ENCODE data around the gene CLASP1. TPM values are rescaled to one million over a fixed set of nuclear protein-coding genes. Genes with fewer than 3 reads are reported as not detected.

Gene CLASP1
- total RNA-seq, 3 donors from 2014 or later: 30.0 to 64.6 (median 35.1) TPM

- no peak for TF ChIP-seq CTCF (IDR thresholded peaks at IDR 0.05)
- Histone ChIP-seq H3K36me3 (ENCODE audit: low read depth) (no peaks in the 10 kb centered on the region), H3K4me1 (ENCODE audit: low read depth) (no peaks in the 10 kb centered on the region), H3K4me3 (no peak overlapping the region), H3K9me3 (no peaks in the 10 kb centered on the region)
- intact Hi-C loops (cut with DNase I, micrococcal nuclease): no loop called here
- DNase-seq (no peak), ATAC-seq (no peak)
These were observed 70.0 kb downstream of the CLASP1 start for GRCh38 chr2:121579309-121579708.

DNA sequence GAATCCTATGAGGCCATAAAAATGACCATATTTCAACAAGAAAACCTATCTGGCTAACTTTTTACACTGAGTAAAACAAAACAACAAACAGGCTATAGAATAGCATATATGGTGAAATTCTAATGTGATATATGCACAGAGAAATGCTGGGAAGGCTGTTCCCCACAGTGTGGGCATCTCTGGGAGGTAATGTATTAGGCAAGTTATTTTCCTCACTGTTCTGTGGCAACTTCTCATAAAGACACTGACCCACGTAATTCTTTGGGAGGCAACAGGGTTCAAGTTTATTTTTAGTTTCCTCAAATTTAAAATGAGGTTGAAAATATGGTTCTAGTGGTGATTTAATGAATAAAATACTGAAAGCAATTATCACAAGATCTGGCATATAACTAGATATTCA is 71.9 kb downstream of the CLASP1 start:
- DNase-seq (no peak), ATAC-seq (no peak)
- TF ChIP-seq CTCF (IDR thresholded peaks at IDR 0.05): no peak
- H3K9me3 ChIP-seq: no peaks in the 10 kb centered on the region
- no peak overlapping the region for H3K4me3 ChIP-seq
- no peaks in the 10 kb centered on the region for H3K4me1 ChIP-seq (ENCODE audit: low read depth)
- intact Hi-C loops (cut with DNase I, micrococcal nuclease): no loop called here
- H3K36me3 ChIP-seq (ENCODE audit: low read depth): no peaks in the 10 kb centered on the region

DNA sequence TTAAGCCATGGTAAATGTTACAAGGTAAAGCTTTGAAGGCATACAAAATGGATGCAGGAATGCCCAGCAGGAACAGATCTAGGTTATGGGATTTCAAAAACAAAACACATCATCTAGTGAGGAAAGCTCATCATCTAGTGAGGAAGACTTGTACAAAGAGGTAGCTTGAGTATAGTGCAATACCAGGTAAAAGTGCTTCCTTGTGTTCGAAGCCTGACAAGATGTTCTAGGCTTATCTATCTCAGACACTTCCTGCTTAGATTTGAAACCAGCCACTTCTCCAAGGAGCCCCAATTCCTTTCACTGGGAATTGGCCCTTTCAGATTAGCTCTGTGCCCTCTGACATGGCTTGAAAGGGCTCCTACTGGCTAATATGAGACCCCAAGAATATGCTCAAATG is 73.0 kb downstream of the CLASP1 start:
- Histone ChIP-seq H3K9me3 (no peaks in the 10 kb centered on the region), H3K4me3 (no peak overlapping the region), H3K36me3 (ENCODE audit: low read depth) (no peaks in the 10 kb centered on the region), H3K4me1 (ENCODE audit: low read depth) (no peaks in the 10 kb centered on the region)
- intact Hi-C loops (cut with DNase I, micrococcal nuclease): no loop called here
- DNase-seq (no peak), ATAC-seq (peak; percentile 10)
- no peak for TF ChIP-seq CTCF (IDR thresholded peaks at IDR 0.05)

DNA sequence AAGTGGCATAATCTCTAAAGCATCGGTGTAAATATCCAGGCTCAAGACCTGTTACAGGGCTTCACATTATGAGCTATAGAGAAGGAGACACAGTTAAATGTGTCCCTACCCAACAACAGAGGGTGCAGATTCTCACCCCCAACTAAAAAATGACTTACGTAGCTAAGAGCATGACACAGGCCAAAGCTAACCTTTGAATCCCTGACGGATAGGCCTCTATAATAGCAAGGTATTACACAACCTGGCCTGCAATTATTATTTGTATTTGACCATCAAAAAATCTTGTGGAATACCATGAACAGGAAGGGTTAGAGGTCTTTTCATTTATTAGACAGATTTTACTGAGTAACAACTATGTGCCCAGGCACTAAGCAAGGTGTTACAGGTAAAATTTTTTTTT is 73.5 kb downstream of the CLASP1 start:
- H3K4me3 ChIP-seq: no peak overlapping the region
- TF ChIP-seq CTCF (IDR thresholded peaks at IDR 0.05): no peak
- no peaks in the 10 kb centered on the region for H3K4me1 ChIP-seq (ENCODE audit: low read depth)
- H3K9me3 ChIP-seq: no peaks in the 10 kb centered on the region
- ATAC-seq: no peak
- intact Hi-C loops (cut with DNase I, micrococcal nuclease): no loop called here
- H3K36me3 ChIP-seq (ENCODE audit: low read depth): no peaks in the 10 kb centered on the region
- no peak for DNase-seq

GRCh38 chr2:121570667-121571055 is 78.6 kb downstream of the CLASP1 start:
- no peak for ATAC-seq
- intact Hi-C loops (cut with DNase I, micrococcal nuclease): no loop called here

More at GRCh38 chr2:121570667-121571055, 78.6 kb downstream of the CLASP1 start:
- Histone ChIP-seq H3K36me3 (ENCODE audit: low read depth) (no peaks in the 10 kb centered on the region), H3K4me1 (ENCODE audit: low read depth) (no peaks in the 10 kb centered on the region), H3K9me3 (no peaks in the 10 kb centered on the region), H3K4me3 (no peak overlapping the region)
- TF ChIP-seq CTCF (IDR thresholded peaks at IDR 0.05): no peak
- no peak for DNase-seq
